Activated CD4-positive, alpha-beta T cell treated with anti-CD3 and anti-CD28 coated beads, Interleukin-2, Interleukin-6, amounts not matched to agents 100 ng/mL and 50 ng/mL, durations not matched to agents 16 hours and 8 hours (primary cell): ENCODE data around the gene GRIN2D.

Experiments
- DNase-seq: peaks from one replicate; pipeline ENCODE4 v3.0.0-alpha.2; 2020

Gene GRIN2D

GRCh38 chr19:48443256-48443655, 49.8 kb downstream of the GRIN2D start:
- DNase-seq, result no peak
